Hematopoietic multipotent progenitor cell (in vitro differentiated cells): Measurements from ENCODE around the gene SPNS2. TPM values are rescaled to one million over a fixed set of nuclear protein-coding genes. Genes with fewer than 3 reads are reported as not detected.
A peak's percentile ranks its signal among the peaks of the same experiment; 100 is the strongest.
"Not testable (repeated sequence)": the region's sequence is repeated elsewhere in the genome, so short reads cannot be mapped to it uniquely, and the experiment has no call there.

Experiments
- DNase-seq, 3 donors: peaks; one replicate each; pipeline ENCODE4 v3.0.0-alpha.2; 2011 to 2015; ENCODE audit warnings: low read depth in 2 of 3, low spot score in 2 of 3
- total RNA-seq: library from RNA; depleted of rRNA; stranded (reverse); fragments of >200 nt; gene quantifications from one replicate; pipeline ENCODE4 v1.2.3, GENCODE V29; 2012

SPNS2 gene
- total RNA-seq, 1 donor = 101 TPM

DNA sequence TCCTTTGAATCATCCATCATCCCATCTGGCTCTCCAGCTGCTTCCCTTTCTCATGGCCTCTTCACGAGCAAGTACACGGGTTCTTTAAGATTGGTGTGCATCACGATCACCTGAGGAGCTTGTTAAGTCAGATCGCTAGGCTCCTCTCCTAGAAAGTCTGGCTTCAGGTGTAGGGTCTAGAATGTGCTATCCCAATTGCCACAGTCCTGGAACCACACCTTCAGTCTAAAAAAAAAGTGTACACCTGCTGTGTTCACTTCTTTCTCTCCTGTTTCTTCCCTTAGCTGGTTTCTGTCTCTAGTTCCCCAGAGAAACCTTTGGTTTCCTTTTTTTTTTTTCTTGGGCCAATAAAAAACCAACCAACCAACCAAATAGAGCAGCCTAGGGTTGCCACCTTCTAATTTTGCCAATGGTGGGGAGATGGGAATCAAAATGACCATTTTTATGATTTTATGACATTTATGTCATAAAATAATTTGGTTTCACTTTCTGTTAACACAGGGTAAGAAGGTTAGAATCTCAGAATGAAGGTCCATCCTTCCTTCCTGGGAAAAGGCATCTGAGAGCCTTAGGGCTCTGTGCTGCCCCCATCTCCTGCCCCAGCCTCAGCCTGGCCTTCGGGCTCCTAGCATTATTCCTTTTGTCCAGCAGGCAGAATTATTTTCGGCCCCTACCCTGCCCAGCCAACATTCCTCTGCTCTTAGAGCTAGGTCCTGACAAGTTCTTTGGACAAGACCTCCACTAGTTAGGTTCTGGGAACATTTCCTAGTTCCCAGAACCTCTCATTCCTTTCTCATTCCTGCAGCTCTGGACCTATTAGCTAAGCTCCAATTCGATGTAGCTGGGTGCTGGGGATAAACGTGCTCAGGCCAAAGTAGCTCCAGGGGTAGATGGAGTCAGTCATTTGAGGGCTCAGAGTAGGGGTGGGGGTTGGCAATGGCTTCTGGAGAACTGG is 63.6 kb downstream of the SPNS2 start:
- no peak for DNase-seq

DNA sequence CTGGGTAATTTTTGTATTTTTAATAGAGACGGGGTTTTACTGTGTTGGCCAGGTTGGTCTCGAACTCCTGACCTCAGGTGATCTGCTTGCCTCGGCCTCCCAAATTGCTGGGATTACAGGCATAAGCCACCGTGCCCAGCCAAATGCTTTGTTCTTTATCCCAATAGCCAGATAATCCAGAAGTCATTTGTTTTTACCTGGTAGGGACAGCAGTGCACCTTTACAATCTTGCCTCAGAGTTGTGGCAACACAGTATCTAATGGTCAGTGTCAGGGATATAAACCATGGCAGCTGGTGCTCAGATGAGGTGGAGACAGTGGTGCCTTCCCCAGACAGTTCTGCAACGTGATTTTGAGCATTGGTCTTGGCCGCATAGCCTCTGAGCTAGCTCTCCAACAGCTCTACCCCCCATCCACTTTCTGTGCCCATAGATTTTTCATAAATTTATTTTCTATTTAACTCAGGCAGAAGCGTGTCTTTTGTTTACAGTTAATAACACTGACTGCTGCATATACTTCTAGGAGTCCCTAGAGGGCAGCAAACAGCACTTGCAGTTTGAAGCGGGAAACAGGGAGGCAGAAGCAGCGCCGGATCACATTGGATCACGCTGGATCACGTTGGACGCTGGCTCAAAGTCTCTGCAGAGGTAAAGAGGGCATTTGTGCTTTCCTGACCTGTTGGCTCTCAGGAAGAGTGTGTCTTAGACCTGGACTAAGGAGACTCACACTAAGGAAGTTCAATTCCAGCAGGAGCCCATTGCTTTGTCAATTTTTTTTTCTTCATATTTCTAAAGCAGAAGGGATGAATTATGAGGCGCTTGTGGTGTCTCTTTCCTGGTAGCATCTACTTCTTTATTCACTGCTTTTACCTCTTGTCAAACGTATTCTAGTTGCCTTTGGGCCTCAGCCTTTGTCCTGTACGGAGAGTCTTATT is 66.8 kb downstream of the SPNS2 start:
- peak in 2 of 3 donors; percentile 67 to 80 for DNase-seq

DNA sequence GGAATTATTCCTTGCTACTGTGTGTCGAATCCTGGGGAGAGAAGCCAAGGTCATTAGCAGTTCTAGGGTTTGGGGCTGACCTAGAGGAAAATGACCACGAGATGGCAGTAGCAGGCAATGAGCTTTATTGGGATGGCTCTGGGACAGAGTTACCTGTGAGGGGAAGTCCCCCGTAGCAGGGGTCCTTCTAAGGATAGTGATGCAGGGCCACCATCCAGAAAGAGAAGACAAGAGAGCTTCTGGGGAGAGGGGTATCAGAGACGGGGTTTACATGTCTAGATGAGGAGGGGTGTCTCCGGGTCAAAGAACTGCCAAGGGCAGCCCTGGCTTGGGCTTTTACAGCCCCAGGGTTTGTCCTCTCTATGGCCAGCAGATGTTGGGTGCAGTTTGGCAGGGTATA is 68.1 kb downstream of the SPNS2 start:
- DNase-seq = peak in 2 of 3 donors; percentile 45 to 55

DNA sequence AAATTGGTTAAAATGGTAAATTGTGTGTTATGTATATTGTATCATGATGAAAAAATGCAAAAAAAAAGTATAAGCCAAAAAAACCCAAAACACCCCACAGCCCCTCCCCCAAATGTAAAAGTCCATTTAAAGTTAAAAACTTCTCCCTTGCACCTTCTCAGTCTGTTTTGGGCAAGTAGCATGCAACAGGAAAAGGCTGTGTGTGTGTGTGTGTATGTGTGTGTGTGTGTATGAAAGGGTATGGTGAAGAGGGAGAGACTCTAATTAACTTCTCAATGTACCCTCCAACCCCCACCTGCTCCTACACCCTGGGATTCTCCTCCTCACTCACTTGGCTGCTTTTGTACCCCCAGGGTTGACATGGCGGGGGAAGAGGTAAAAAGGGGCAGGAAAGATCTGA is 70.9 kb downstream of the SPNS2 start:
- DNase-seq = peak in 1 of 3 donors; percentile 45

DNA sequence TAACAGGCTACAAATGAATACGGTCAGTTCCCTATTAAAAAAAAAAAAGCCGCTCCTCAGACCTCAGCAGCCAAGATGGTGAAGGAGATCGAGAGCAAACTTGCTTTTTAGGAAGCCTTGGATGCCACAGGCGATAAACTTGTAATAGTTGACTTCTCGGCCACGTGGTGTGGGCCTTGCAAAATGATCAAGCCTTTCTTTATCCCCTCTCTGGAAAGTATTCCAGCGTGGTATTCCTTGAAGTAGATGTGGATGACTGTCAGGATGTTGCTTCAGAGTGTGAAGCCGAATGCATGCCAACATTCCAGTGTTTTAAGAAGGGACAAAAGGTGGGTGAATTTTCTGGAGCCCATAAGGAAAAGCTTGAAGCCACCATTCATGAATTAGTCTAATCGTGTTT is 73.5 kb downstream of the SPNS2 start:
- DNase-seq = no peak

DNA sequence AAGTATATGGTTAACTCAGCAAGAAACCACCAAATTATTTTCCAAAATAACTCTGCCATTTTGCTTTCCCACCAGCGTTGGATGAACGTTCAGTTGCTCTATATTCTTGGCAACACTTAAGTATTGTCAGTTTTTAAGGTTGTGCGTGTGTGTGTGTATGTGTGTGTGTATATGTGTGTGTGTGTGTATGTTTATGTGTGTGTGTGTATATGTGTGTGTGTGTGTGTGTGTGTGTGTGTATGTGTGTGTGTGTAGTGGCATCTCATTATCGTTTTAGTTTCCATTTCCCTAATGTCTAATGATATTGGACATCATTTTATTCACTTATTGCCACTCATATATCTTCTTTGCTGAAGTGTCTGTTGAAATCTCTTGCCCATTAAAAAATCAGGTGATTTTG is 74.4 kb downstream of the SPNS2 start:
- DNase-seq = no peak

DNA sequence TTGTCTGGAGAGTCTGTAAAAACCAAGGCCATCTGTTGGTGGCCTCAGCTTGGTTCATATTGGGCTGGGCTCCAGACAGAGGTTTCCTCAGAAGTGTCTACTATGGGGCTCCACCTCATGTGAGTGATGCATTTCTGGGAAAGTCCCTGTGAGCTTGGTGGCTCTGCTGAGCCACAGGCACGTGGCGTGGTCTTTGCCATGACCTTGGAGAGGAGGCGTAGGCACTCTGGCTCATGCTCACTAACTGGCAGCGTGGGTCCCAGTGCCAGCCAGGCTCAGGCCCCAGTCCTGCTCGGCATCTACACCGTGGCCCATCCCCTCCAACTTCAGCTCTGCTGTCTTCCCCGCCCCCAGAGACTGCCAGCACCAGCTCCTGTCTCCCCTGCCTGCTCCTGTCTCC is 75.0 kb downstream of the SPNS2 start:
- DNase-seq = peak in 2 of 3 donors; percentile 53 to 70

DNA sequence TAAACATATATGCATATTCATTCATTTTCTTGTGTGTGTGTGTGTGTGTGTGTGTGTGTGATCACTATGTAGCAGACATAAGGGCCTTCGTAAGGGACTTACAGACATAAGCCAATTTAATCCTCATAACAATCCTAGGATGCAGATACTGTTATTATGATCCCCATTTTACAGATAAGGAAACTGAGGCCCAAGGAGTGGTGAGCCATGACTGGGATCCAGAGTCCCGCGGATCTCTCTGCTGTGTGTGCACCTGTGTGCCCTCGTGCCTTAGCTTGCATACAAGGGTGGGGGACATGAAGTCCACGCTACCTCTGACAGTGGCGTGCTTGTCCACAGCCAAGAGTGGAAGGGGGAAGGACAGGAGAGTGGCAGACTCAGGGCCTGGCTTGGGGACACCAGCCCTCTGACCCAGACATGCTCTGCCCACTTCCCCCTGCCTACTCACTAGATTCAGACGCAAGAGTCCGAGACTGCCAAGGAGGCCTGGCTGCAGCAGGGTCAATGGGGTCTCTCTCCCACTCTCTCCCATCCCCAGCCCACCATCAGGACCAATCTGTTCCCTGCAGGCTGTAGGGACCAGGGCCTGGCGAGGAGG is 75.9 kb downstream of the SPNS2 start:
- no peak for DNase-seq

DNA sequence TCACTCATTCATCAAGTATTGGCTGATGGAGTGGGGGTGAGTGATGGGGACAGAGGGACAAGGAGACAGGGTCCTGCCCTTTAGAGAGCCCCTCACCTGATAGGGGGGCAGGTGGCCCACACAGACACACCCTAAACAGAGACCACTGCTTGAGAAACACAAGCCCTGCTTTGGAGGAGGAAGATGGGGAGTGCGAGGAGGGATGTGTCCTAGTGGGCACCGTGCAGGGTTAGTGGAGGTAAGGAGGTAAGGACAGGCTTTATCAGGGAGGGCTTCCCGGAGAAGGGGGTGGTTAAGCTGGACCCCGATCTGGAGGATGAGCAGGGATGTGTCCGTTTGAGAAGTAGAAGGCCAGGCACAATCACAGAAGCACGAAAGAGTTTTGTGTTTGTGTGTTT is 77.5 kb downstream of the SPNS2 start:
- no peak for DNase-seq

DNA sequence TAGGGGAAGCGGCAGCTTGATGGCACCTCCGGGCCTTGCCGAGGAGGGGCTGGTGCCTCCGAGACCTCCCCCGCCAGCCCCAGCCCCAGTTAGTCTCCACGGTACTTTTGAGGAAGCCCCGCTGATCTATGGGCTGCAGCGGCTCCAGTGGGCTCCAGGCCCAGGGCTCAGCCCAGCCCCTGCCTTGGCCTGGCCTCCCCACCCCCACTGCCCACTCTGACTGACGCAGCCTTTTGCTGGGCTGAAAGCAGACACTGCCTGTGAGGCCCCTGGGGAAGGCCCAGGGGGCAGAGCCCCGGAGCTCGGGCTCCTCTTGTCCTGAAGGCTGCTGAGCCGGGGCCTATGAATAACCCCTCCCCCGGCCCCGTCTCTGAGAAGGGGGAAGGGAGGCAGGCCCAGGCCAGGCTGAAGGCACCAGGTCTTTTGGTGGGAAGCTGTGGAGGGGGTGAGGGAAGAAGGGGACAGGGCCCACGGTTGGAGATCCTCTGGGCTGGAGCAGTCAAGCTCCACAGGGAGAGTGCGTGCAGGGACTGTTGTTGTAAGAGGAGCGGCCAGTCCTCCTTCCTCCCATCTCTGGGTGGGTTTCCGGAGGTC is 78.1 kb downstream of the SPNS2 start:
- DNase-seq = no peak

DNA sequence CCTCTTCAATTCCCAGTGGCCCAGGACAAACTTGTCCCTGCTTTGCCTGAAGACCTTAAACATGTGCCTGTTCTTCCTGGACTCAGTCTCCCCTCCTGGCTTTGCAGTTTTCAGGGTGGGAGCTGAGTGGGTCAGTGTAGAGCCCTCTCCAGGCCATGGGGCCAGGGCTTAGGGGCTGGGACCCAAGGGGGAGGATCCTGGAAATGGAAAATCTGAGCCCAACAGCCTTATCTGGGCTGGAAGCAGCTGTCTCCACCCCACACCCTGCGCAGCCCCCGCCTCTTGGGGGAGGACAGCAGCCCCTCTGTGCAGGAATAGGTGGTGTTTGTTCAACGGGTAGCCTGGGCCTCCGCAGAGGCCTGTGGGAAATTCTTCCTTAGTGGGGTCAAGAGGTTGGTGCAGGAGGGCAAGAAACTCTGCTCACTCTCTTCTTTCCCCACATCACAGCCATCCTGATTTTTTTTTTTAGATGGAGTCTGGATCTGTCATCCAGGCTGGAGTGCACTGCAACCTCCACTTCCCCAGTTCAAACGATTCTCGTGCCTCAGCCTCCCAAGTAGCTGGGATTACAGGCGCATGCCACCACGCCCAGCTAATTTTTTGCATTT is 78.8 kb downstream of the SPNS2 start:
- DNase-seq = no peak

DNA sequence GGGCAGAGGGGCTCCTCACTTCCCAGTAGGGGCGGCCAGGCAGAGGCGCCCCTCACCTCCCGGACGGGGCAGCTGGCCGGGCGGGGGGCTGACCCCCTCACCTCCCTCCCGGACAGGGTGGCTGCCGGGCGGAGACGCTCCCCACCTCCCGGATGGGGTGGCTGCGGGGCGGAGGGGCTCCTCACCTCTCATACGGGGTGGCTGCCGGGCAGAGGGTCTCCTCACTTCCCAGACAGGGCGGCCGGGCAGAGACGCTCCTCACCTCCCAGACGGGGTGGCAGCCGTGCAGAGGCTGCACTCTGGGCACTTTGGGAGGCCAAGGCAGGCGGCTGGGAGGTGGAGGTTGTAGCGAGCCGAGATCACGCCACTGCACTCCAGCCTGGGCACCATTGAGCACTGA is 79.7 kb downstream of the SPNS2 start:
- not testable (repeated sequence) for DNase-seq

DNA sequence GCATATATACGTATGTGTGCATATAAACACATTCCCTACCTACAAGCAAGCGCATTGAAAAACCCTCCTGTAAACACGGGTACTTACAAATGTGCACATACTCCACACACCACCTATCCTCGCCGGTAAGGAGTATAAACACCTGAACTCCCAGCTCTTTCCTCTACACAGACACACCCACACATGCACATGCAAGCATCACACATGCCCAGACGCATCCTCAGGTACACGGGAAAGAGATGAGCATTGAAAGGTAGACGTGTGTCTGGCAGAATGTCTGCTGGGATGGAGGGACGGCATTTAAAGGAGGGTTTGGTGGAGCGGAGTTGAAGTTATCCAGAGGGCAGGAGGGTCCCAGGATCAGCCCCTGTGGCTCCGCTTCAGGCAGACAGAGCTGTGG is 81.0 kb downstream of the SPNS2 start:
- no peak for DNase-seq

DNA sequence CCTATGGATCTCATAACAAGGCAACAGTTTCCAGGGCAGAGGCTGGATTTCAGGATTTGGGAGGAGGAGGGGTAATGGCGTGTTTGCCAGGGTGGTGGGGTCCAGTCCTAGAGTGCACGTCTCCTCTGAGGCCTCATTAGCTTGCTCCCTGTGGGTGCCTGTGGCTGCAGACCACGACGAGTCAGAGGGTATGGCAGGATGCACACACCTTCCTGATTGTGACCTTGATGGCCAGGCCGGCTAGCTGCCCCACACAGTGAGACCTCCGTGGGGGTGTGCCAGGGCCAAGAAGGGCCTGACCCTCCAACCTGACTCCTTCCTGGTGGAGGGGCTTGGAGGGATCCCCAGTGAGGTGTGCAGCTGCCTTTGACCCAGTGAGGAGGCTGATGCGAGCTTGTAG is 81.6 kb downstream of the SPNS2 start:
- no peak for DNase-seq

DNA sequence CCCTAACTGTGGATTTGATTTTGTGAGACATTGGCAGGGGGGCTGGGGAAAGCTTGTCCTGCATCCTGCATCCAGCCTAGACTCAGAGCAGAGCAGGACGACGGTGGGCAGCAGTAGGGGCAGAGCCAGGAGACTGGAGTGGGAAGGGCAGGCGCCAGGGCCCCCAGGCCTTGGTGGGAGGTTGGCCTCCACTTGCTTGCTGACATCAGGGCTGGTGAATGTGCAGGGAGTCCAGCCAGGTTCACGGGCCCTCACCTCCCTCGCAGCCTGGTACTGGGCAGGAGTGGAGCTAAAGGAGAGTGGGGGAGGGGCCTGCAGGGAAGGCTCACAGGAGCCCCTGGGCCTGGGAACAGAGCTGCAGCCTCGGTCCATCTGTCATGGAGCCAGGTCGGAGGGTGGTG is 83.4 kb downstream of the SPNS2 start:
- DNase-seq = no peak

DNA sequence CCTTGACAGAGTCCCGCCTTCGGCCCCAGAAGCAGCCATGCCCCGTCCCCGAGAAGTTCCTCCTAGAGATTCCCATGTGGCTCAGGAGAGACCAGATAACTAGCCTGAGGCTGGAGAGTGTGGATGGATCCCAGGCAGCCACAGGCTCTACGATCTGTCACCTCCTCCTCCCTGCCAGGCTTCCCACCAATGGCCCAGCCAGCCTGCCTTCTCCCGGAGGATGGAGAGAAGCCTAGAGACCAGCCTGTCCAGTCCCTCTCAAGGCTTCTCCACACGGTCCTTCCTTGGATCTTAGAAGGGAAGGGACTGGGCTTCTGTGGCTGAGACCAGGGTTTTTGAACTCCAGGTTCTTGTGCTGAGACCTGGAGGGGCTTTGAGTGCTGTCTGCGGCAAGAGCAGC is 84.0 kb downstream of the SPNS2 start:
- no peak for DNase-seq

DNA sequence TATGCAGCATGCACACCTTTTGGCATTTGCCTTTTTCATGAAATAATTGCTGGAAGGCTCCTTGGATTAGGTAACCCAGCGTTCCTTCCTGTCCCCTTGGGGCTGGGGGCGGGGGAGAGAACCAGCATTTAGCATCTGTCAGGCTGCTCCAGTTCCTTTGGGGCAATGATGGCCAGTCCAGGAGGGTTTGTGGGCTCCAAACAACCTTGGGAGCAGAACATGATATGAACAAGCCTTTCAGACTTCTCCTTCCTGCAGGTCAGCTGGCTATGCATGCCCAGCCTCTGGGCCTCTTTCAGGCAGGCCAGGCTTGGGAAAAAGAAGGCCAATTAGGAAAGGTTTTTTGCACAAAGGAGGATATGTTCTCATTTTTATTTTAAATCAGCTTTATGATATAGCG is 84.5 kb downstream of the SPNS2 start:
- DNase-seq = no peak

DNA sequence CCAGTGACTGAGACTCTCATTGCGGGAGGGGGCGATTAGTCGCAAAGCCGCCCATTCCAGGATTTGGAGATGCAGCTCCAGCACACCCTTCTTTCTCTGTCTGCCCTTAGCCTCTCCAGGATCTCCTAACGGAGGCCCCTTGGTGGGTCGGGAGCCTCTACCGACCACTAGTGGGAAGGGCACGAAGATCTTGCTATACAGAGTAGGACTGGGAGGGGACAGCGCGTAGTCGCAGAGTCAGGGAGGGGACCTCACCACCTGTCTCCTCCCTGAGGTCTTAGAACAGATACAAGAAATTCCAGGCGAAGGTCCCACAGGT is 85.1 kb downstream of the SPNS2 start:
- DNase-seq = peak in 2 of 3 donors; percentile 50 to 64

DNA sequence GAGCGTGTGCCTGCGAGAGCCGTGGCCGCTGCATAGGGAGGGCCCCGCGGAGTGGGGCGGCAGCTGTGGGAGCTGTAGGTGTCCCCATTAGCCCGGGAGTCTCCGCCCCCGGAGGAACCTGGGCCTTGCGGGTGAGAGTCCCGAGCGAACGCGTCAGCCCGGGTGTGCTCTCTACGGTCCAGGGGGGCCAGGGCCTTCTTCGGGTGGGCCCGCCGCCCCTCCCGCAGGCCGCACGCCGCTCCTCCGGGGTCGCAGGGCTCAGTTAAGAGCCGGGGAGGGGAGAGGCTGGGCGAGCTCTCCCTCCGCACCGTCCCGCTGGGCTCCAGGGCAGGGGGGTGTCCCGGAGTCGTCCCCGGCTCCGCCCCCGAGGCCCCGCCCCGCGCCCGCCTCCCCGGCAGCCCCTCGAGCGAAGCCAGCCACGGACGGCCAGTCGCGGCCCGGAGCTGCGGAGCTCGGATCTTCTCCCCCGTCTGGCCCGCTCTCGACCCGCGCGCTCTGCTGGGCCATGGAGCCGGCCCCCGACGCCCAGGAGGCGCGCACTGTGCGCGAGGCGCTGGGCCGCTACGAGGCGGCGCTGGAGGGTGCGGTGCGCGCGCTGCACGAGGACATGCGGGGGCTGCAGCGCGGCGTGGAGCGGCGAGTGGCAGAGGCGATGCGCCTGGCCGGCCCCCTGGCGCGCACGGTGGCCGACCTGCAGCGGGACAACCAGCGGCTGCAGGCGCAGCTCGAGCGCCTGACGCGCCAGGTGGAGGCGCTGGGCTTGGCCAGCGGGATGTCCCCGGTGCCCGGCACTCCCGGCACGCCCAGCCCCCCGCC is 85.6 kb downstream of the SPNS2 start, which contains the start of gene SMTNL2:
Gene SMTNL2, plus strand, starts transcription at position 429 of the 816 bp plus-strand sequence. Its CDS starts 77 bp downstream, at position 506.
- no peak for DNase-seq
